ENCODE results near the gene TTC34.

TTC34 gene

GRCh38 chr1:2607641-2608091, 193.8 kb downstream of the TTC34 start:
- no peak overlapping the region for H3K4me3 ChIP-seq (ENCODE audit: low read depth, low read length)
- no peak for TF ChIP-seq CTCF (IDR thresholded peaks at IDR 0.05; ENCODE audit: low read depth, low read length)

GRCh38 chr1:2606881-2607621, 194.4 kb downstream of the TTC34 start:
- no peak overlapping the region for H3K4me3 ChIP-seq (ENCODE audit: low read depth, low read length)

GRCh38 chr1:2606396-2606880, 195.1 kb downstream of the TTC34 start:
- H3K4me3 ChIP-seq (ENCODE audit: low read depth, low read length), result no peak overlapping the region
- no peak for TF ChIP-seq CTCF (IDR thresholded peaks at IDR 0.05; ENCODE audit: low read depth, low read length)

More at GRCh38 chr1:2606881-2607621, 194.4 kb downstream of the TTC34 start:
- TF ChIP-seq CTCF (IDR thresholded peaks at IDR 0.05; ENCODE audit: low read depth, low read length), result no peak

- TF ChIP-seq CTCF (IDR thresholded peaks at IDR 0.05; ENCODE audit: low read depth, low read length), result no peak
- H3K4me3 ChIP-seq (ENCODE audit: low read depth, low read length), result no peak overlapping the region
Measured at GRCh38 chr1:2605509-2606395, 195.7 kb downstream of the TTC34 start.

- TF ChIP-seq CTCF (IDR thresholded peaks at IDR 0.05; ENCODE audit: low read depth, low read length), result no peak
- H3K4me3 ChIP-seq (ENCODE audit: low read depth, low read length), result no peak overlapping the region
Measured at GRCh38 chr1:2604844-2605508, 196.5 kb downstream of the TTC34 start.

- H3K4me3 ChIP-seq (ENCODE audit: low read depth, low read length), result no peak overlapping the region
- no peak for TF ChIP-seq CTCF (IDR thresholded peaks at IDR 0.05; ENCODE audit: low read depth, low read length)
Measured at GRCh38 chr1:2604156-2604843, 197.2 kb downstream of the TTC34 start.
